ENCODE data around the gene ALDH1B1.
"Not testable (repeated sequence)": the region's sequence is repeated elsewhere in the genome, so short reads cannot be mapped to it uniquely, and the experiment has no call there.

DNA sequence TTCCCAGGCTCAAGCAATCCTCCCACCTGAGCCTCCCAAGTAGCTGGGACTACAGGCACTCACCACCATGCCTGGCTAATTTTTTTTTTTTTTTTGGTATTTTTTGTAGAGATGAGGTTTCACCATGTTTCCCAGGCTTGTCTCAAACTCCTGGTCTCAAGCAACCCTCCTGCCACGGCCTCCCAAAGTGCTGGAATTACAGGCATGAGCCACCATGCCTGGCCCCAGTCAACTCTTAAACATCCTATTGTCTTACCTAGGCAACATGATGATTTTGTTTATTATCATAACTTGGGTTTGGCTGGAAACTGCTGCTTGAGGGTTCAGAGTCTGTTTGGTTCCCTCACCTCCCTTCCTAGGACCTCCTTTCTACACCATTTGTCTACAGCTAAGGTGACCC, 6.7 kb downstream of the ALDH1B1 start:
- TF ChIP-seq, protein P1, sequence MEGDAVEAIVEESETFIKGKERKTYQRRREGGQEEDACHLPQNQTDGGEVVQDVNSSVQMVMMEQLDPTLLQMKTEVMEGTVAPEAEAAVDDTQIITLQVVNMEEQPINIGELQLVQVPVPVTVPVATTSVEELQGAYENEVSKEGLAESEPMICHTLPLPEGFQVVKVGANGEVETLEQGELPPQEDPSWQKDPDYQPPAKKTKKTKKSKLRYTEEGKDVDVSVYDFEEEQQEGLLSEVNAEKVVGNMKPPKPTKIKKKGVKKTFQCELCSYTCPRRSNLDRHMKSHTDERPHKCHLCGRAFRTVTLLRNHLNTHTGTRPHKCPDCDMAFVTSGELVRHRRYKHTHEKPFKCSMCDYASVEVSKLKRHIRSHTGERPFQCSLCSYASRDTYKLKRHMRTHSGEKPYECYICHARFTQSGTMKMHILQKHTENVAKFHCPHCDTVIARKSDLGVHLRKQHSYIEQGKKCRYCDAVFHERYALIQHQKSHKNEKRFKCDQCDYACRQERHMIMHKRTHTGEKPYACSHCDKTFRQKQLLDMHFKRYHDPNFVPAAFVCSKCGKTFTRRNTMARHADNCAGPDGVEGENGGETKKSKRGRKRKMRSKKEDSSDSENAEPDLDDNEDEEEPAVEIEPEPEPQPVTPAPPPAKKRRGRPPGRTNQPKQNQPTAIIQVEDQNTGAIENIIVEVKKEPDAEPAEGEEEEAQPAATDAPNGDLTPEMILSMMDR (IDR thresholded peaks at IDR 0.05; ENCODE audit: insufficient read depth, low read length, poor library complexity, severe bottlenecking) = not testable (repeated sequence)
- TF ChIP-seq EZH2phosphoT487 (conservative IDR thresholded peaks at IDR 0.05; ENCODE audit: low read length) = not testable (repeated sequence)

All from SU-DHL-6 (cell line).